Activated CD8-positive, alpha-beta memory T cell treated with anti-CD3 and anti-CD28 coated beads for 24 hours (primary cell): ENCODE measurements around the gene HOXC5.

Source experiments
- DNase-seq: peaks from one replicate; pipeline ENCODE4 v3.0.0-alpha.2; 2020

The HOXC5 gene

DNA sequence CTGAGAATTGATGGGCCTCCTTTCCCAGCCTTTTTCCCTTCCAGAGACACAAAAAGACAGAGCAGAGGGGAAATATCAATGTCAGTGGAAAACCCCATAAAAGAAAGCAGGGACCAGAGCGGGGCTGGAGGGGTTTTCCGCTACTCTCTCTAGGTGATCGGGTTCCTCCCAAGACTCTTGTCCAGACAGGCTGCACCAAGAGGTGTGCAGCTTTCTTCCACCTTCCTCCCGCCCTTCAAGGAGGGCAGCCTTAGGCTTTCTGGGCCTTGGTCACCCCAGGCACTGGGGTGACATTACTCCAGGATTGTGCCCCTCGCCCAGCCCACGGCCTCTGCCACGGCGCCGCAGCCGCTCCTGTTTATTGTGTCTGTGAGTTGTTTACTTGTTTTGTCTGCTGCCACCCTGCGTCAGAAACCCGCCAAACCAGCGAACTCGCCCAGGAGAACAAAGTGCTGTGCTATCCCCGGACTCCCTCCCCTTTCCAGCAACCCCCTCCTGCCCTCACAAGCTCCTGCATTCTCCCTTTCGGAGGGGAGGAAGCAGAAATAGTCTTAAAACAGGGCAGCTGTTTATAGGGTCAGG lies 11.3 kb upstream of the HOXC5 start:
- no peak for DNase-seq

DNA sequence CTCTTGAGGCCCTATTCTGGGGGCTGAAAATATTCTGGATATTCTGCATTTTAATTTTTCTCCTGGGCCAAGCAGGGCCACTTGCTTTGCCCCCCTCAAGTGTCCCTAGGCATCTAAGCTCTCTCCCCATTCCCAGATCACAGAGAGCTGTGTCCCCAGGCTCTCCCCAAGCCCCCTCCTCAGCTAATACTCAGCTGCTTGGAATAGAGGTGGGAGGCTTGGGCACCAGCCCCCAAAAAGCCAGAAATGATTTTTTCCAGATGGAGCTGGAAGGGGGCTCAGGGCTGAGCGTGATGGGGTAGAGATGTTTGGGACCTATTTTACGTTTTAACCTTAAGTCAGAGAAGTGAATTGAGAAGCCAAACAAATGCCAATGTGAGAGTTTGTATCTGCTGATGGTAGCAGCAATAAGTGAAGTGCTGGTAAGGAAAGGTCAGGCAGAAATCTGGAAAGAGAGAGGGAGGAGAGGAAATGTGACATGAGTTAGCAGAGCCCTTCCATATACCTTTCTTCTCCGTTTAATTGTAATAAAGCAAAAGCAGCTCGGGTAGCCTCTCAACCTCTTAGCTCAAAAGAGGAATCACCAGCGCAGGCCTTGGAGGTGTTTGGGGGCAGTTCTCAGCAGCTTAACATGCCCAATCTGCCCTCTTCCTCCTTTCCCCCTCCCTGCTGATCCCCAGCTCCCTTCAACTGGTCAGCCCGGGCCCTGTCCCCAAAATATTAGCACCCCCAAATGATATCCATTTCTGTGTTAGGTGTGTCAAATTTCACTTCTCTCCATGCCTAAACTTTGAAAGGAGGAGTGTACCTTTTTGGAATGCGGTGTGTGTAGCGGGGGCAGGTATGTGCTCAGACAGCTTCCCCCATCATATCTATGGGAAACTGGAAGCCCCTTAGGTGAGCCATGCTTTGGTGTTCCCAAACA lies 9.6 kb upstream of the HOXC5 start:
- no peak for DNase-seq

DNA sequence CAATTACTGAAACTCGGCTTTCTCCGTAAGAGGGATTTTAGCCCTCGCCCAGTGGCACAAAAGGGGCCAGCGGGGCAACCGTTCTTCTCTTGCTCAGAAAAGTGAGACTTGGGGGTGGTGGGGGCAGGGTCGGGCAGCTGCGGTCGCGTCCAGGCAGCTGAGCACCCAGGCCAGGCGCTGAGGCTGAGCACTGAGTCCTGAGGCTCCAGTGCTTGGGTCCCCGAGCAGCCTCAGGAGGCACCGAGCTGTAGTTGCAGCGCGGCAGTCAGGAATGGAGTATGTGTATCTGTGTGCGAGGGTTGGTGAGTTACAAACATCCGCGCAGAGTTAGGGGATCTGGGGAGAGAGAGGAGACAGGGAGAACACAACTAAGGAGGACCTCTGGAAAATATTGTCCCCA lies 8.7 kb upstream of the HOXC5 start:
- DNase-seq: no peak

DNA sequence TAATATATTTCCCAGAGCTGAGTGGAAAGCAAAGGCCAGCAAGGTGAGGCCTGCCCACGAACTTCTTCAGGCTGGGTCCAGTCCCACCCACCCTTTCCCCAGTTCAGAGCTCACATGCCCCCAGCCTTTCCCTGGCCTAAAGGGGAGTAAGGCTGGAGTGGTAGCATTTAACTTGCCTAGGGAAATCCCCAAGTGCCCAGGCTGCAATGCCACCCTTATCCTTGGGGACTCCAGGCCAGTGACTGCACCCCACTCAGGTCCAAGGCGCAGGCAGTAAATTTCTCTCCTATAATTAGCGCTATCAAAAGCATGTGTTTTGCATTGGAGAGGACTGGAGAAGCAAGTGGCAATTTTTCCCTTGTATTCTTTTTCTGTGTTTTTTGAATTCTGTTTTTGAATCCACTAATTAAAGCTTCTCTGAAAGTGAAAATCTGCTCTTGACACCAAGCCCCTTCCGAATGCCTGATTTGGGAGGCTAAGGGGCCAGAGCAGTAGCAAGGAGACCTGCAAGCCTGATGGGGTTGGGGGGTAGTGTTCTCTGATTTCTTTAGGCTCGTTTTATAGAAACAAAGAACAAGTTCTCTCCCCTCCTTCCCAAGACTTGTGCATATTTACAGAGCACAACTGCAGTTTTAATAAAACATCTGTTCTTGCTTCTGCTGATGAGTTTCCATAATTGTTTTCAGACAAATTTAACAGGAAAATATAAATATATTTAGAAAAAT lies 8.1 kb upstream of the HOXC5 start:
- DNase-seq: no peak

DNA sequence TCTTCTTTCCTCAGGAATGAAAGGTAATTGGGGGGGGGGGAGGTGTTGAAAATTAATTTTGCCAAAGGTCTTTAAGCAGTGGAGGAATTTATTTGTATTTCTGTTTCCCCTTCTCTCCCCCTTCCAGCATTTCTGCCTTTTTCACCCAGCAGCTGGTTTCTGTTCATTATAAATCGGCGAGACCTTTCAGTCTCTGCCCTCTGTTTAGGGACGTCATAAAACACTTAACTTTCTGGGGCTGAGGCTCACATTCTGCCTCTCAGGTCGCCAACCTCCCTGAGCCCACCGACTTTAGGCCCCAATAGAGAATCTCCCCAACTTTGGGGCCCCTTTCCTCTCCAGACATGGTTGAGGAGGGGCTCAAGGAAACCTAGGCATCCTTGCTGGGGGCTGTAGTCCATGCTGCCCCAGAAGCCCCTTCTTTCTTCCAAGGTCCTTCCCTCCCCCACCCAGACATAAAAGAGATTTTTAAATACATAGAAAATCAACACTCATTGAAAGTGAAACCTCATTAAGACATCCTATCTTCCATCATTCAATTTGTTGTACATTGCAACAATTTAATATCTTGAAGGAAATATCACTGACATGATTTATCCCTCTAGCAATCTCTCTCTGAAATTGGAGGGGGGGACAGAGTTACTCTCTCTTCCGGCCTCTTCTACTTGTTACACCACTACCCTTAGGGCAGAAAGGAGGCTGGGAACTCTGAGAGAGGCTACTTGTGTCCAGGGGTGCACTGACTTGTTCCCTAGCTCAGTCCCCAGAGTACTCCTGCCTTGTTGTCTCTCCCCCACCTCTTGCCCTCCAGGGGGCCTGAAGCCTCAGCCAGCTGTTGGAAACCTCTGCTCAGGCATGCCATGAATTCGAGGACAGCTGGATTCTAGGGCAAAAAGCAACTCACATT lies 7.1 kb upstream of the HOXC5 start:
- no peak for DNase-seq

DNA sequence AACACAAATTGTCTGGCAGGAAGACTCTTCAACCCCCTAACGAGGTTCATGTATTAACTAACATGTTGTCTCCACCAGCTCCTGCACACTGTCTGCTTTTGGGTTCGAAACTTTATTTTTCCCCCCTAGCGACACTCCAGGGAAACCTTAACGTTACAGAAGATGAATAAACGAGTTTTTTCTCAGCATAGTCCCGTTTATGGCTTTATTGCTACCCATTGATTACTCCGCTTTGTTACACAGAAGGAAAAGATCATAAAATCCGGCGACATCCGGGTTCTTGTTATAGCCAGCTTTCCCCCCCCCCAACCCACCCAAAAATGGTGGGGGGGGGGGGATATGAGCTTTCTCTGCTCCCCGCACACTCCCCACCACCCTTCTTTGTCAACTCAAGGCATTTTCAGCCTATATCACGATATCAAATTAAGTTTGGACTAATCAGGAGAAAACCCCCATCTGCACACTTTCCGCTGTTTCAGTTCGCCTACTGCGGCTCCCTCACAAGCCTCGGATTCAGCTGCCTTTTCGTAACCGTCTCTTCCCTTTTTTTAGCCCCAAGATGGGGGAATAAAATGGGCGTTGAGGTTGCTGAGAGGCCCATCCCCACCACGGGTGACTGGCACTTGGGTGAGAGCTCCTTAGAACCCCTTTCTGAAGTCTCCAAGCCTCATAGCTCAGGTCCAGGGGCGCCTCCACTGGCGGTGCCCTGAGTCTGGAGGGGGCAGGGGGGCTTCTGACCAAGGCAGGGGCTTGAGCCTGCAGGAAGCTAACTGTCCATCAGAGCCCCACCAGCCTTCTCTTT lies 6.0 kb upstream of the HOXC5 start:
- DNase-seq: no peak

DNA sequence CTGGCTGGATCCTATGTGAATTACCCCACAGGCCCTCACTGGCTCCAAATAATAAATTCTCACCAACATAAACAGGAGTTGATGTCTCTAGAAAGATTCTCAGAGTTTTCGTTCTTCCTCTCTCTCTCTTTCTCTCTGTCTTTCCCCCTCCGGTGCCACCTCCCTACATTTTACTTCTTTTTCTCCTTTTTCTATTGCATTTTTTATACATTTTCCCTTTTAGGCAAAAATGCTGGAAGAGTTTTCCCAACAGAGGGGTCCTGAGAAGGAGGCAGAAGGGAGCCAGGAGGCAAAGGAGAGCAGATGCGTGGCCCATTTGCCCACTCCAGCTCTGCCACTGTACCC lies 5.4 kb upstream of the HOXC5 start:
- no peak for DNase-seq

DNA sequence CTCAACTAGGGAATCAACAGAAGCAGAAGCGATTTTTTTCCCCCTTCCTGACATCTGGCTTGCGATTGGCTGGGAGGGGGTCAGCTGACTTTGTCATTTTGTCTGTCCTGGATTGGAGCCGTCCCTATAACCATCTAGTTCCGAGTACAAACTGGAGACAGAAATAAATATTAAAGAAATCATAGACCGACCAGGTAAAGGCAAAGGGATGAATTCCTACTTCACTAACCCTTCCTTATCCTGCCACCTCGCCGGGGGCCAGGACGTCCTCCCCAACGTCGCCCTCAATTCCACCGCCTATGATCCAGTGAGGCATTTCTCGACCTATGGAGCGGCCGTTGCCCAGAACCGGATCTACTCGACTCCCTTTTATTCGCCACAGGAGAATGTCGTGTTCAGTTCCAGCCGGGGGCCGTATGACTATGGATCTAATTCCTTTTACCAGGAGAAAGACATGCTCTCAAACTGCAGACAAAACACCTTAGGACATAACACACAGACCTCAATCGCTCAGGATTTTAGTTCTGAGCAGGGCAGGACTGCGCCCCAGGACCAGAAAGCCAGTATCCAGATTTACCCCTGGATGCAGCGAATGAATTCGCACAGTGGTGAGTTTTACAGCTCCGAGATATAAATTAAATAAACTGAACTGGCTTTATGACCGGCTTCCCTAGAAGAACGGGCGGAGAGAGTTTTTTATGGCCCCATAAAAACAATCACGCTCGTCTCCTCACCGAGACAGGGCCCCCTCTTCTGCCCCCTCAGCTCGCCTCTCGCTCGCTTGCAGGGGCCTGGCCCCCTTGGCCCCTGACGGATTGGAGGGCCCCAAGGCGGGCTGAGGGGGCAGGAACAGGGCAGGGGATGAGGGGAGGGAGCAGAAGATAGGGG lies 4.3 kb upstream of the HOXC5 start, which contains the start of gene HOXC6:
TSS of gene HOXC6 (plus strand) at position 127 of the 888 bp plus-strand sequence. CDS start at position 209, 82 bp downstream.
- no peak for DNase-seq

DNA sequence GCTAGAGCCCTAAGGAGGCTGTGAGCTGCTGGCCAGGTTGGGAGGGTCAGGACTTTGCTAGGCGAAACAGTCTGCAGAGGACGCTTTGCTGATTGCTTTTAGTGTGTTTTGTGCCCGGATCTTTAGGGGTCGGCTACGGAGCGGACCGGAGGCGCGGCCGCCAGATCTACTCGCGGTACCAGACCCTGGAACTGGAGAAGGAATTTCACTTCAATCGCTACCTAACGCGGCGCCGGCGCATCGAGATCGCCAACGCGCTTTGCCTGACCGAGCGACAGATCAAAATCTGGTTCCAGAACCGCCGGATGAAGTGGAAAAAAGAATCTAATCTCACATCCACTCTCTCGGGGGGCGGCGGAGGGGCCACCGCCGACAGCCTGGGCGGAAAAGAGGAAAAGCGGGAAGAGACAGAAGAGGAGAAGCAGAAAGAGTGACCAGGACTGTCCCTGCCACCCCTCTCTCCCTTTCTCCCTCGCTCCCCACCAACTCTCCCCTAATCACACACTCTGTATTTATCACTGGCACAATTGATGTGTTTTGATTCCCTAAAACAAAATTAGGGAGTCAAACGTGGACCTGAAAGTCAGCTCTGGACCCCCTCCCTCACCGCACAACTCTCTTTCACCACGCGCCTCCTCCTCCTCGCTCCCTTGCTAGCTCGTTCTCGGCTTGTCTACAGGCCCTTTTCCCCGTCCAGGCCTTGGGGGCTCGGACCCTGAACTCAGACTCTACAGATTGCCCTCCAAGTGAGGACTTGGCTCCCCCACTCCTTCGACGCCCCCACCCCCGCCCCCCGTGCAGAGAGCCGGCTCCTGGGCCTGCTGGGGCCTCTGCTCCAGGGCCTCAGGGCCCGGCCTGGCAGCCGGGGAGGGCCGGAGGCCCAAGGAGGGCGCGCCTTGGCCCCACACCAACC lies 3.1 kb upstream of the HOXC5 start:
- no peak for DNase-seq

DNA sequence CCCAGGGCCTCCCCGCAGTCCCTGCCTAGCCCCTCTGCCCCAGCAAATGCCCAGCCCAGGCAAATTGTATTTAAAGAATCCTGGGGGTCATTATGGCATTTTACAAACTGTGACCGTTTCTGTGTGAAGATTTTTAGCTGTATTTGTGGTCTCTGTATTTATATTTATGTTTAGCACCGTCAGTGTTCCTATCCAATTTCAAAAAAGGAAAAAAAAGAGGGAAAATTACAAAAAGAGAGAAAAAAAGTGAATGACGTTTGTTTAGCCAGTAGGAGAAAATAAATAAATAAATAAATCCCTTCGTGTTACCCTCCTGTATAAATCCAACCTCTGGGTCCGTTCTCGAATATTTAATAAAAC lies 2.4 kb upstream of the HOXC5 start:
- no peak for DNase-seq

DNA sequence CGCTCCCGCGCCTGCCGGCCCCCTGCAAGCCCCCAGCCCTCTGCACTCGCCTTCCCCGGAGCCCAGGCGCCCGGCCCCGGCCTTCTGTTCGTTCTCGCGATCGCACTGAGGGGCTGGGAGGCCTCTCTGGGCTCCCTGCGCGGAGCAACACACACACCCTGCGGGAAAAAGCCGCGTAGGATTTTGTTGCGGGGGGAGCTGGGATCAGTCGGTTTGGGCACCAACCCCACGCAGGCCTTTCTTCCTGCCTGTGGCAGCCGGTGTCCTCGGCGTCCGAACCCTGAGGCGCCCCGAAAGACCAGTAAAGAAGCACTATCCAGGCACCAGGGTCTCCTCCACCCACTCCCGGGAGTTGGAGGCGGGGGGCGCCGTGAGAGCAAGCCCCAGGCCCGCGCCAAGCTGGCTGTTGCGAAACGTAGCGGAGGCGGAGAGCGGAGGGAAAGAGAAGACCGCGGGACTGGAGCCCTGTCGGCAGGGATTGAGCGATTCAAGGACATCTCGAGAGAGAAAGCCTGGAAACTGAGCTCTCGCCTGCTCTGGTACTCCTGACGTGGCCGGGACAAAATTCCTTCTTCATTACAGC lies 1.9 kb upstream of the HOXC5 start:
- no peak for DNase-seq

DNA sequence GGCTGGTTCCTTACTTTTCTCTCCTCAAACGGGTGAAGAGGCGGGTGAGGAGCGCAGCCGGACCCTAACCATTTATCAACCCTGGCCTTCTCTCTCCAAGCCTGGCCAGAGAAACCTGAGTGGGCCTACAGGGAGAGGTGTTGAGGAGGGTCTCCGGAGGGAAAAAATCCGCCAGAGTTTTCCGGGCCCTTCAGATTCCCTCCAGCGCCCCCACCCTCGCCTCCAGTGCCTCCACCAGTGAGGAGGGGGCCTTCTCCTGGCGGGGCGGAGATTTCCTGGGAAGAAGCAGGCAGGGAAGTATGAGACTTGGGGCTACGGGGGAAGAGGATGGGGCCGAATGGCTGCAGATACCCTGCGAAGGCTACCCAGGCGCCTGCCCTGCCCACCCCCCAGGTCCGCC lies 1.4 kb upstream of the HOXC5 start:
- no peak for DNase-seq

DNA sequence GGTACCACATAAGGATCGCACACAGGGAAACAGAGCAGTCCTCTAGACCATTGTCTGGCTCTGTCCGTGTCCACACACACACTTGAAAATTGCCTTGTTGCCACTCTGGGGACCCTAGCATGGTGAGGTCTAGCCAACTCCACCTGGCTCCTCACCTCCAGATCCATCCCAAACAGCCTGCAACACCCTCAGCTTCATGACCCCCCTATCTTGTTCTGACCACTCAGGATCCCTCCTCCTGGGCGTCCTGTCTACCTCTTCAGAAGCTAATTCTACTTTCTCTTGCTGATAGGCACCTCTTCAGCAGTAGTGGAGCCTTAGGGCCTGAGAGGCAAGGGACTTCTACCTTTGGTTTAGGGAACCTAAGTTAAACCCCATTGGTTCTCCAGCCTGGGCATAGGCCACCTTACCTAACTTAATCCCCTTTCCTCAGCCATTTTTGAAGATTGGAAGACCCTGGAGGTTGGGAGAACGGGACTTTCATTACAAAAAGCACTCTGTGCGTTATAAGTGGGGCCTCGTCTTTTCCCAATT lies 697 bp upstream of the HOXC5 start:
- no peak for DNase-seq

DNA sequence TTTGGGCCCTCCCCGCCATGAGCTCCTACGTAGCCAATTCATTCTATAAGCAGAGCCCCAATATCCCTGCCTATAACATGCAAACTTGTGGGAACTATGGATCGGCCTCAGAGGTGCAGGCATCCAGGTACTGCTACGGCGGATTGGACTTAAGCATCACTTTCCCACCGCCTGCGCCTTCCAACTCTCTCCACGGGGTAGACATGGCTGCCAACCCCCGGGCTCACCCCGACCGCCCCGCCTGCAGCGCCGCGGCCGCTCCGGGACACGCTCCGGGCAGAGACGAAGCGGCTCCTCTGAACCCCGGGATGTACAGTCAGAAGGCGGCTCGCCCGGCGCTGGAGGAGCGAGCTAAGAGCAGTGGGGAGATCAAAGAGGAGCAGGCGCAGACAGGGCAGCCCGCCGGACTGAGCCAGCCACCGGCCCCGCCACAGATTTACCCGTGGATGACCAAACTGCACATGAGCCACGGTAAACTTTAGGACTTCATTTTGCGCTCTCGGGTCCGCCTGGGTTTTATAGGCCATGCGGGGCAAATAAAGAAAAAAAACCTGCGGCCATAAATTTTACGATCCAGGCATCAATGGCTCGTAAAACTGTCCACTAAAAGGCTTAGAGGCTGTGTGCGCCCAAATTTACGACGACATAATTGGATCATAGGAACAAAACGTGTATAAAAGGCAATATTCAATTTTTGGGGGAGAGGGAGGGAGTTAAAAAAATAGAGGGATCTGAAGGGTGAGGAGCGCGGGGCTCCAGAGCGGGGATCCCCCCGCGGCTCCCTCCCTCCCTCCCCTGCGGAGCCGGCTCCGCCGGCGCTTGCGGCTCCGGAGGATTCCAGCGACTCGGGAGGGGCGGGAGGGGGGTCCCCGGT lies 493 bp downstream of the HOXC5 start:
- DNase-seq: no peak

DNA sequence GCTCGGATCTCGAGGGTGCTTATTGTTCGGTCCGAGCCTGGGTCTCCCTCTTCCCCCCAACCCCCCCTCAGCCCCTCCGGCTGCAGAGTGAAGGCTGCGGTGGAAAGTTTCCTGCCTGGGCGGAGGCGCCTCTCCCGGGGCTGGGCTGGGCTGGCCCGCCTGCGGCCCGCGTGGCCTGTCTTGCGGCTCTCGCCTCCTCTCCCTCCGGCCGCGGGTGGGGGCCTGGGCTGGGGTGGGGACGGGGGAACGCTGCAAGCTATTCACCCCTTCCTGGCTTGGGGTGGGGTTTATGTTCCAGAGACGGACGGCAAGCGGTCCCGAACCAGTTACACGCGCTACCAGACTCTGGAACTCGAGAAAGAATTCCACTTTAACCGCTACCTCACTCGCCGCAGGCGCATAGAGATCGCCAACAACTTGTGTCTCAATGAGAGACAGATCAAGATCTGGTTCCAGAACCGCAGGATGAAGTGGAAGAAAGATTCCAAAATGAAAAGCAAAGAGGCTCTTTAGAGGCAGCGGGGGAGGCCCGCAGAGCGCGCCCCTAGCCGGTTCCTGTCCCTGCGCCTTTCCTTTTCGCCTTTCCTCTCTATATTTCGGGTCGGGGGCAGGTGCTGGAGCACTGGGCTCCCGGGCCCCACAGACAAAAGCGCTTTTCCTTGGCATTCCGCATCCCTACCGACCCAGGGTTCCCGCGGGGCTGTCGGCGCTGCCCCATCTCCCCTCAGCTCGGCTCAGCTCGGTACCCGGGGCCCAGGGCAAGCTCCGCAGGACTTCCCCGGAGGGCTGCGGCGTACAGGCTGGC lies 1.3 kb downstream of the HOXC5 start:
- DNase-seq: no peak

DNA sequence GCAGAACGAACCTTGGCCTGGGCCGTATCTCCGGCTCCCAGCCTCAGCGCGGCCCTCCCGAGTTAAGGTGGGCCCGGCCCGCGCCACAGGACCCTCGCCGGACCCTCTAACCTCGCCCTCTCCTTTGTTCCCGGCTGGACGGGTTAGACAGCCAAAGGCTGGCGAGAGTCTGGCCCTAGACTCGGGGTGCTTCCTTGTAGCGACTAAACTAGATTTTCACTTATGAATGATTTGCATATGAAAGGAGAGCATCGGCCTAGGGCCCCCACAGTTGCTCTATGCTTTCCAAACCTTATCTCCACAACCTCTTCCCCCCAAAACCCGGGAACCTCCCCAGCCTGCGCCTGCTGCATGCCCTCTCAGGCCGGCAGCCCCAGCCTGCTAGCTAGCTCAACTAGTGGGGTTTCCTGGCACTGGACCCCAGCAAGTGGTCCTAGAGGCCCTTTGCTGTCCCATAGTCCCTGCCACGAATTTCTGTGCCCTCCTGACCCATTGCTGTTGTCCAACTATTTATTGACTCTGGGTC lies 2.0 kb downstream of the HOXC5 start:
- DNase-seq: no peak
